ENCODE measurements around the gene HOXA9.

The HOXA9 gene

GRCh38 chr7:27187475-27188385 is 22.4 kb upstream of the HOXA9 start:
- DNase-seq: no peak

- no peak for DNase-seq
These were observed 21.5 kb upstream of the HOXA9 start for GRCh38 chr7:27186668-27187474.

DNA sequence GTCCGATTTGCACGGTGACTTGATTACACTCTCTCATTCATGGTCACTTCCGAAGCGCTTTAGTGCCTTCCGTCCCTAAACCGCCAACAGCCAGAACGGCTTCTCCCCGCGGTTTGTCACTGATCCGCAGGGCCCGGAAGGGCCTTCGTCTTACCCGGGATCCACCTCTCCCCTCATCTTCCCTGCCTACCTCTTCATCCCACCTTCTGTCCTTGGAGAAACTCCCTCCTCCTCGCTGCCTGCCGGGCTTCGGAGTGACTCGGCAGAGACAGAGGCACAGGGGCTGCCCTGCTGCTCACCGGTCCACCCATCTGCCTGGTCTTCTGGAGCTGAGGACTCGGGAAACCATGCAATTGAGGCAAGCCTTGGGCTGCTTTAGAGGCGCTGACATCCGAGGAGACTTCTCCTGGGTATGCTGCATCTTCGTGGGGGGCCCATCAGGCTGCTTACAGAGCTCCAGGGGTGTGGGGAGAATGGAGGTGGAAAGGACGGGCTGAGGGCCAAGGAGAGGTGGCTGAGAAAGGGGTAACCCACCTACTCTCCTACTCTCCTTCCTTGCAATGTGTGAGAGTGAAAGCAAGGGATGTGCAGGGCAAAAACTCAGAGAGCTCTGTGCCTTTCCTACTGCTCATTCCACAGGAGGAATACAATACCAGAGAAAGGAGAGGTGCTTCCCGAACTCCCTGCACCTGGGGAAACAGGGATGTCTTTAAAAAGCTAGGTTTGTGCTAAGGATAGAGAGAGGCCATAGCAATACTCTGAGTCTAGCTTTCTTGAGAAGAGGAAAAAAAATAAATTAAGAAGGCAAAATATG is 20.7 kb upstream of the HOXA9 start:
- DNase-seq: no peak

GRCh38 chr7:27185013-27185853 is 19.9 kb upstream of the HOXA9 start, which contains the start of gene HOXA11:
Gene HOXA11 (minus strand): TSS chr7:27185232. CDS start chr7:27185144, 88 bp downstream.
- no peak for DNase-seq

DNA sequence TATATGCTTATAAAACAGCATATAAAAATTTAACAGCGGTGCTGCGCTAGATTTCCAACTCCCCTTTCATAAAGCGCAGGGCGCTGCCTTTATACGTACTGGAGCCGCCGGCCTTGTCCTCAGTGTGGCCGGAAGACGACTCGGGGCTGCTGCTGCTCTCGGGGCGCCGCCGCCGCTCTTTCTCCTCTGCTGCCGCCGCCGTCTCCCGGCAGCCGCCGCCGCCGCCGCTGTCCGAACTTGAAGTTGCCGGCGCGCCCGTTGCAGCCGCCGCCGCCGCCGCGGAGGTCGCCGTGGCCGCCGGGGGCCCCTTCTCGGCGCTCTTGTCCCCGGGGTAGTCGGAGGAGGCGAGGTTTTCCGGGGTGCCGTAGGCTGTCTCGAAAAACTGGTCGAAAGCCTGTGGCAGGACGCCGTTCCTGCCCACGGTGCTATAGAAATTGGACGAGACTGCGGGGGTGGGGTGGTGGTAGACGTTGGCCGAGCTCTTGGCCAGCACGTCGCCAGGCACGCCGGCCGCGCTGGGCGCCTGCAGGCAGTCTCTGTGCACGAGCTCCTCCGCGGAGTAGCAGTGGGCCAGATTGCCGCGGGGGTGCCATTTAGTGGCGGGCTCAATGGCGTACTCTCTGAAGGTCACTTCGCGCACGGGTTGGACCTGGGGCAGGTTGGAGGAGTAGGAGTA is 19.1 kb upstream of the HOXA9 start:
- DNase-seq: no peak

GRCh38 chr7:27183682-27184336 is 18.5 kb upstream of the HOXA9 start:
- no peak for DNase-seq

GRCh38 chr7:27182861-27183681 is 17.7 kb upstream of the HOXA9 start:
- DNase-seq: no peak

DNA sequence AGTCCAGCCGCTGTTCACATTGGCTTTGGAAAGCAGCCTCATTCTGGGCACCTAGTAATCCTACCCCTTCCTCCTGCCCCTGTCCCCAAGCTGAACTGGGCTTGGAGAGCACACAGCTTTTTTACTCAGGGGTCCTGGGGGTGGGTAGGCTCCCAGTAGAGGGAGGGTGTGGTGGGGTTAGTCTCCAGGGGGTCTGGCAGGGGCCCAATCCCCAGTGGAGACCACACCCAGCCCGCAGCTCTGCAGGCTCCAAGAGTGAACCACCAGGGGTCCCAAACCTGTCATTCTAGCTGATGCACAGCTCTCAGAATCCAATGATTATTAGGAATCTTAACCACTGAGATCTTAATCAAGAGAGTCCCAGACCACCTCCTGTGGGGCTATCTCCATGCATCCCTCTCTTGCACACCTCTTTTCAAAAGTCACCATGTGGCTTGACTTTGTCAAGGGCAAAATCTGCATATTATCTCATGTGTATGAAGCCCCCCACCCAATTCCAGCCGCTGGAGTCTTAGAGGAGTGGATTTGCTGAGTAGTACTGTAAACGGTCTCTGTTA is 17.0 kb upstream of the HOXA9 start:
- DNase-seq: no peak

- DNase-seq: no peak
These were observed 16.5 kb upstream of the HOXA9 start for GRCh38 chr7:27181795-27182275.

DNA sequence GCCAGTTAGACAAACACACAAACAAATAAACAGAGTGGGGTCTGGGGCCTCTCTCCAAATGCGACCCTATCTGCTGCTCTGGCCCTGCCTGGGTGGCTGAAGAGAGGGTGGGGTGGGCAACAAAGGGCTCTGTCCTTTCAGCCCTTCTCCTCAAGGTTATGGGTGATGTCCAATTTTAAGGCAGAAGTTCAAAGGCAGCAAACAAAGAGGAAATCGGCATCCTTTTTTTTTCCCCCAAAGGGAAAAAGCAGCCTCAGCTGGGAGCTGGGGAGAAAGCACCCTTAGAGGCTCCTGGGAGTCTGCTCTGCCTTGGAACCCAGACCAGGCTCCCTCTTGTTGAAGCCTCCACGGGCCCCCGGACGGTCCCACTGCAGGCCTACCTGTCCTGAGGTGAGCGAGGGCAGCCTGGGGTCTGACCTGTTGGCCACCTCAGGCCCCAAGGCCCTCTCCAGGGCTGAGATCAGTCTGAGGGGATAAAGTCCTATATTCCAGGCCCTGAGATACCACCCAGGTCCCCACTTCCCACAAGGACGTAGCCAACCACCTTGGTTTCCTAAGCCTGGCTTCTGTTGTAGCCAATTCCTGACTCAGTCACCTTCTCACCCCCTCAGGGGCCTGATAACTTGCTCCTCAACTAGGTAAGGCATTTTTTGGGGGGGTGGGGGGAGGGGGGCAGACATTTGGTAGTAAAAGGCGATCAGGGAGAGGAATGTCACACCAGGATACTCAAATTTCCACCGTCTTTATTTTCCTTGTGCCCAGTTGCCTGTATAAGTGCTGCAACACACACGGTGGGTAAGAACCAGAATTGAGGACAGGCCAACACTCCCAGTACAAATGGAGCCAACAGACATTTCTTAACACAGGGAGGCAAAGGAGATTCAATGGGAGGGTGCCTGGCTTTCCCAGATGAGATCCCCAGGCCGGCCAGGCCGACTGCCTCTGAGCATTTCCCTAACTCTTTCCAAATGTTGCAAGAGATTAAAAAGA is 15.4 kb upstream of the HOXA9 start:
- DNase-seq: no peak

DNA sequence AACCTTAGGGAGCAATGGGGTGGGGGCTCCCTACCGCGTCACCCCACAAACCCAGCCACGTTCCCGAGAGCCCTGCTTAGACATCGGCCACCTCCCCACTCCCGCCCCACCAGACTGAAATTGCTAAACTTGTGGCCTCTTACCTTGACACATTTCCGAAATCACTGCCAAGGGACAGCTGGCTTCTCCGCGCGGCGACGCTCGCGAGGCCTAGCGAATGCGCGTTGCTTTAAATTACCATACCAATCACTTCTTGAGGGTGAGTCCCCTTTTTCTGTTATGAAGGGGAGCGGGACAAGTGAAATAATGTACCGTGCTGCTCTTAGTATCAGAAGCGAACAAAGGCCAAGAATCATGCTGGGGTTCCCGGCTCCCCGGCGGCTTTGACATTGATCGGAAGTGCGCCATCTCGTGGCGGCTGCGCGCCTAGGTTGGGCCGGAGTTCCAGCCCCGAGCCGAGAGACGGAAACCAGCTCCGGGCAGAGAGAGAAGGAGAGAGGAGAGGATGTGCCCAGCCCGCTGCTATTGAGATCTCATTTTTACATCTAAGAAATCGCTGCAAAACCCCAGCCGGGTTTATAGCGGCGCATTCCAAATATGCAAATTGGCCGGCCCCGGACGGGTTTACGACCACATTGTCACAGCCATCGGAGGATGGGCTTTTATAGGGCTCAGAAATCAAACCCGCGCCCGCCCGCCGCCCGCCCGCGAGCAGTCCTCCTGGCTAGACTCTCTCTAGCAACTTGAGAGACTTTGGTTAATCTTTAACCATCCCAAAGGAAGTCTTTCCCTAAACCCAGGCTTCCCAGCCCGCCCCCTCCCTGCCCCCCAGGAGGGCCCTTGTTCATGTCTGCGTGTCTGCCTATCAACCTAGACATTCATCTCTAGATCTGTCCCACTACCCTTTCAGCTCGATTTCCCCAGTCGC is 14.4 kb upstream of the HOXA9 start:
- no peak for DNase-seq

DNA sequence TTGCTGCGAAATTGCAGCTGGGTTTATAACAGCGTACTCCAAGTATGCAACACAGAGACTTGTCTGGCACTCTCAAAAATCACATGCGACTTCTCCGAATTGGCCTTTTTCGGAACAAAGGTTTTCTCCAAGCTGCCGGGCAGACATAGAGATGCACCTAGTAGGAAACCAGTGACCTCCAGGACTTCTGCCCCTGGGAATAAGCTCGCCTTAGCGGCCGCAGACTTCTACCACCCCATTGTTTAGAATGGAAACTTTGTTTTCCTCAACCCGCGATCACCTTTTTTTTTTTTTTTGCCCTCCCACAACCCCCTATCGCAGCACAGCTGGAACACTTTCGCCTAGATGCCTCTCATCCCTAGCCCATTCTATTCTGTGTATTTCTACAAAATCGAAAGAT is 13.7 kb upstream of the HOXA9 start:
- no peak for DNase-seq

- DNase-seq: no peak
These were observed 13.0 kb upstream of the HOXA9 start for GRCh38 chr7:27178366-27178765.

- DNase-seq: no peak
These were observed 12.5 kb upstream of the HOXA9 start for GRCh38 chr7:27177795-27178320.

DNA sequence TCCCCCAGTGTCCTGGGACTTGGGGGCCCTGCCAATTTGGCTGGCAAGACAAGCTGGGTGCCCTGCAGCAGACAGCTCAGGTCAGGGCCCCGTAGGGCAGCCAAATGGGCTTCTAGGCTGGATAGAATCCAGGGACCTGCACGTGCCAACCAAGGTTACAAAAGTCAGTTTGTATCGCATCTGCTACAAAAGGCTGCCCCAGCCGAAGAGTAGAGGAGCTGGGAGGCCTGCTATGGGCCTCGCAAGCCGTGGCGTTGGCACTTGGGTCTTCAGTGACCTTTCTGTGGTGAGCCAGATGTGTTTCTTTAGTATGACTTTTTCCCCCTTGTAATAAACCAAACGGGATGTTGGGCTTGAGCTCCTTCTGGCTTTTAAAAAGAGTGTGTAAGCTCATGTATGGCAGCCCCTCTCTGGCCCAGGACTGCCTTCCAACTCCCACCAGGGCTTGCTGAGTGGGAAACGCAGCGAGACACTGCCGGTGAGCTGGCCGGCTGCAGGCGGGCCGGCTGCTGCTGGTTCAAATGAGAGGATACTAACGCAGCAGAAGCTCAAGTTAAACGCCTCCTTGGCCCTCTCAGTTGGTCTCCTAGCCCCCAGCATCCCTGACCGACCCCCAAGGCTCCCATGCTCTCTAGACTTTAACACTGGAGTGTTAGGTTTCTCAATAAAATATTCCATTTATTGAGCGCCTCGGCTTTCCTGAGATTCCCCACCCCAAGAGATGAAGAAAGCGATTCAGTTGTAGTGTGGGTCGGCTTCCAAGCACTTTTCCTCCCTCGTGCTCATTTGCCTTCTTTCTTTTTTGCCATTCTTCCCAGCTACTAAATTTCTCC is 11.8 kb upstream of the HOXA9 start:
- DNase-seq: no peak

- no peak for DNase-seq
These were observed 11.1 kb upstream of the HOXA9 start for GRCh38 chr7:27176524-27176845.

All from NCI-H1694 (cell line).